Skin of body (tissue), 2 donors: ENCODE results near the gene RASGEF1C. TPM values are rescaled to one million over a fixed set of nuclear protein-coding genes. Genes with fewer than 3 reads are reported as not detected.

Experiments used
- DNase-seq: peaks from one replicate; lab custom pipeline; 2025; lab: John Stamatoyannopoulos, UW
- total RNA-seq: library from RNA; depleted of rRNA; stranded (reverse); fragments of >200 nt; gene quantifications from one replicate; pipeline ENCODE4 v1.2.3, GENCODE V29; 2014

The RASGEF1C gene
- total RNA-seq, 1 donor from 2014 or later, result 0.79 TPM

GRCh38 chr5:180120237-180121101 is 88.5 kb downstream of the RASGEF1C start:
- no peak for DNase-seq

- no peak for DNase-seq
Observed at GRCh38 chr5:180119903-180120236, 89.1 kb downstream of the RASGEF1C start.

GRCh38 chr5:180119031-180119902 is 89.7 kb downstream of the RASGEF1C start:
- DNase-seq, result no peak

GRCh38 chr5:180118391-180118791 is 90.6 kb downstream of the RASGEF1C start:
- DNase-seq, result no peak

DNA sequence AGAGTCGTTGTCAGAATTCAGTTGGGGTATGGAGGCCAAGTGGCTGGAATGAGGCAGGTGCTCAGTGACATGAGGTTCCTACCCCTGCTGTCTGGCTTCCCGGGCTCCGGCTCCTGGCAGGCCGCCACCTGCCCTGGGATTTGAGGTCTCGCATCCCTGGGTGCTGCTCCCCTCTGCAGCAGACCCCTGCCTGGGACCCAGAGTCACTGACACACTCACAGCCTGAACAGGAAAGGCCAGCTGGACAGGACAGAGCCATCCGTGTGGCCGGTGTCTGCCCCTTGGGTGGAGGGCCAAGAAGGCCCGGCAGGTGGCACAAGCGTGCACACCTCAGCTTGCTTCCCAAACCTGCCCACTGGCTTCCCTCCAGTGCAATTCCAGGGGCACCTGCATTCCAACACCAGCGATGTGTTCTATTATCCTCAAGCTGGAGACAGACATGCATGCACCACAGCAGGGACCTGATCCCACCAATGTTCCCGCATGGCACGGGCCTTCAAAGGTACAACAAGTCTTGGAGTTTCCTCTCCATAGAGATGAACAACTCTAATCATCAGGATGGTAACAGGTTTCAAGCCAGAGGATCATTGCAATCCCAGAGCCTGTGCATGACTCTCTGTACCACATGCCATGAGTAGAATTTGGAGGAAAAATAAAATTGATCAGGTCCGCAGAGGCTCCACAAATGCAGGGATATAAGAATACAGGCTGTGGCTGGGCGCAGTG is 91.8 kb downstream of the RASGEF1C start:
- no peak for DNase-seq

GRCh38 chr5:180116077-180116999 is 92.7 kb downstream of the RASGEF1C start:
- no peak for DNase-seq

GRCh38 chr5:180115326-180116076 is 93.5 kb downstream of the RASGEF1C start:
- no peak for DNase-seq

DNA sequence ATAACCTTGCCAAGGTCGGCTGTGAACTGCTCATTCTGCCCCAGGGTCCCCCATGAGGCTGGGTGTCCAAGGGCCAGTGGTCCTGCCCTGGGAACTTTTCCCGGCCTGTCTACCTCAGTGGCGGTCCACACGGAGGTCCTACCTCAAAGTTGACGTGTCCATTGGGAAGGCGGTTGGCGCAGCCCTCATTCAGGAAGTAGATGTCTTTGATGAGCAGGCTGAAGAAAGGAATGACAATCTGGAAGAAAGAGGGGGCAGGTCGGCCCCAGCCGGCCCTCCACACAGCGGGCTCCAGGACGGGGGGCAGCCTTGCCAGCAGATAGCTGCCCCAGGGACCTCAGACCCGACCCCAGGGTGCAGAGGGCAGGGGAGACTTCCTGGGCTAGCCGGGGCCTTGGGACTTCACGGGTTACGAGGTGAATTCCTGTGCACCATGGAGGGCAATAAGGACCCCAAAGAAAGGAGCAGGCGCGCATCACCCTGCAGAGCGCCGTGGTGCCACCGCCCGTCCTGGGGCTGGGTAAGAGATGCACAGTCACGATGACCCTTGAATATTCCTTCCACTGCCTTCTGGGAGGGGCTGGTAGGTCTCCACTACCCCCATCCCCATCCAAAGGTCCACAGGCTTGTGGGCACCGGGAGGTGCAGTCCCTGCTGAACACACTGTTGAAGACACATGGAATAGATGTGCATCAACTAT is 94.6 kb downstream of the RASGEF1C start:
- no peak for DNase-seq

GRCh38 chr5:180113660-180114303 is 95.2 kb downstream of the RASGEF1C start:
- no peak for DNase-seq

DNA sequence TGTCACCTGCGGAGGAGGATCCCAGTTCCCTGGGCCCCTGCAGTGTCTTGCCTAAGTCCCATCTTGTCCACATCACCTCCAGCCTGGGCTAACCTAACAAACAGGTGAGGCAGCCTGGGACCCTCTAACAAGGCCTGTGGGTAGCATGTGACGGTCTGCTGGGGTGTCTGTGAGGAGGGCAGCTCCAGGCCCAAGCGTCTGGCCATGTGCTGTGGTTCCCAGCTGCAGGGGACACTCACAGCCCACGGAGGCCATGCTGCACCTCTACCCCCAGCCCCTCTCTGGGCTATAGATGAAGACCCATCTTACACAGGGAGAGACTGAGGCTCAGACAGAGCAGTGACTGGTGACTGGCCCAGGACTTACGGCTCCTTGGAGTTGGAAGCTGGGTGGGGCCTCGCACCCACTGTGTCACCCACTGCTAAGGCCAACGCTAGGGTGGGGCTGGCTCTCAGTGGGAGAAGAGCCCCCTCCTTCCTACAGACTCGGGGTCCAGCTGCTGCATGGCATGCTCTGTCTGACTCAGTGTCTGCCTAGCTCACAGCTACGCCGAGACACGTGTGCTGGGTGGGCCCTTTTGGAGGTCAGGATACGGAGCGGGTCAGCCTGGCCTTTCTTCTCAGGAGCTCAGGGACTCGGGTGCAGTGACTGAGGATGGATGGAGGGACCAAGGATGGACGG is 96.7 kb downstream of the RASGEF1C start:
- no peak for DNase-seq

DNA sequence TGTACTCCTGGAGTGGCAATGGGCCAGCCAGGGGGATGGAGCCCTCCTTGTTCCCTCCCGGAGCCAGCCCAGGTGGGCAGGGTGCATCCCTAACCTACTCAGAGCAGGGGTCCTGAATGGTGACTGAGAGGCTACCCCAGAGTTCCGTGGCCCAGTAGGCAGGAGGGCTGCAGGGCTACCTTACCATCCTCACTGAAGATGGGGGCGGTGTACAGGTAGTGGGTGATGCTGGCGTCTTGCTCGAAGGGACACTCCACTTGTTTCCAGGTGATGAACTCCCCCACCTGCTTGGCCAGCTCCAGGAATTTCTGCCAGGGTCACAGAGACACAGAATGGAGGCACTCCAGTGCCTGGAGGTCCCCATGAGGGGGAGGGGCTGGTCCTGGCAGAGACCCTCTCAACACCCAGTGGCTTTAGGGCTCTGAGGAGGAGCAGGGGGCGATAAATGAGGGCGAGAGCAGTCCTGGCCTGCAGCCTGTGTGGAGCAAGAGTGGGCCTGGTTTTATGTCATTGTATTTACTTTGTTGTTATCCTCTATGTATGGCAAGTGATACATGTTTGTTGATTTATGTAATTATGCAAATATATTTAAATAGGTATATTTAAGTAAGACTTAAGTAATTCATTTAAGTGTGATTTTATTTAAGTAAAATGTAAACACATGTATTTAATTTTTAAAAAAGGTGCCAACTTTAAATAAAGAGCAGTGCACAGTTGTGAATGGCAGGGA is 97.6 kb downstream of the RASGEF1C start:
- DNase-seq, result no peak

DNA sequence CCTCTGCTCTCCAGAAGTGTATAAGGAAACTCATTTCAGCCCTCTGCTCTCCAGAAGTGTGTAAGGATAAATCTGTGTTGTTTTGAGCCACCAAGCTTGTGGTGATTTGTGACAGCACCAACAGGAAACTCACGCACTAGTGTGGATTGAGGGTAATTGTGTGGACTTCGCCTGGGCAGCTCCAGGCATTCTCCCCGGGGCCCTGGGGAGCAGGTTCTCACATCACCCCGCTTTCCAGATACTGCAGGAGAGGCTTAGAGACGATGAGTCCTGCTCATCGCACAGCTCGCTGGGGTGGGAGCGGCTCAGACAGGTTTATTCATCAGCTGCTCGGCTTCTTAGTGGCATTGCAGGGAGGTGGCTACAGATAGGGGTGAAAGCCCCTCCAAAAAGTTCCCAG is 99.1 kb downstream of the RASGEF1C start:
- no peak for DNase-seq

DNA sequence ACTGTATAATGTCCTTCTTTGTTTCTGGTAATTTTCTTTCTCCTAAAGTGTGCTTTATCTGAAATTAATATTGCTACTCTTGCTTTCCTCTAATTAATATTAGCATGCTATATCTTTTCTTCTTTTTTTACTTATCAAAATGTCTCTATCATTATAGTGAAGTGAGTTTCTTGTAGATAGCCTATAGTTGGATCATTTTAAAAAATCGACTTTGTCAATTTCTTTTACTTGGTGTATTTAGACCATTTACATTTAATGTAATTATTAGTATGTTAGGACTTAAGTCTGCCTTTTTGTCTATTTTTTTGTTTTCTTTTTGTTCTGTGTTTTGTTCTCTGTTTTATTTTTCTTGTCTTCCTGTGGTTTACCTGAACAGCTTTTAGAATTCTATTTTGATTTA is 102.0 kb downstream of the RASGEF1C start:
- no peak for DNase-seq

- no peak for DNase-seq
Observed at GRCh38 chr5:180105827-180106312, 103.1 kb downstream of the RASGEF1C start.

DNA sequence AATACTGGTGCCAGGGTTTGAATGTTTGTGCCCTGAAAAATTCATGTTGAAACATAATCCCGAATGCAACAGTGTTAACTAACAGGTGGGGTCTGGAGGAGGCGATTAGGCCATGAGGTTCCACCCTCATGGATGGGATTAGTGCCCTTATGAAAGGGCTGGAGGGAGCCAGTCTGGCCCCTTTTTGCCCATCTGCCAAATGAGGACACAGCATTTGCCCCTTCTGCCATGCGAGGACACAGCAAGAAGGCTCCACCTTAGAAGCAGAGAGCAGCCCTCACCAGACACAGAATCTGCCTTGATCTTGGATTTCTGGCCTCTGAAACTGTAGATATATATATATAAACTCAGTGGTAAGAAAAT is 104.9 kb downstream of the RASGEF1C start:
- no peak for DNase-seq

DNA sequence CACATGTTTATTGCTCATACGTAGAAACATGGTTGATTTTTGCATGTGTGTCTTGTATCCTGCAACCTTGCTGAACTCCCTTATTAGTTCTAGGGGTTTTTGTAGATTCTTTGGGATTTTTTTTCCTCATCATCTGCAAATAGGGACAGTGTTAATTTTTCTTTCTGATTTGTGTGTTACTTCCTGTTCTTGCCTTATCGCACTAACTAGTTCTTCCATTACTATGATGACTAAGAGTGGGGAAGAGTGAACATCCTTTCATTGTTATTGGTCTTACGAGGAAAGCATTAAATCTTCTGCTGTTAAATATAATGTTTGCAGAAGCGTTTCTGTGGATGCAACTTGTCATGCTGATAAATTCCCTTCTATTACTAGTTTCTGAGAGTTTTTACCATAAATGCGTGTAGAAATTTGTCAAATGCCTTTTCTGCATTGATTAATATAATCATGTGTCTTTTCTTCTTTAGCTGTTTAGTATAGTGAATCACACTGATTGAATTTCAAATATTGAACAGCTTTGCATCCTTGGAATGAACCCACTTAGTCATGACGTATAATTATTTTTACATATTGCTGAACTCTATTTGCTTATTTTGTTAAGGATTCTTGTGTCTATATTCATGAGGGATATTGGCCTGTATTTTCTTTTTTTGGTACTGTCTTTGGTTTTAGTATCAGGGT is 105.4 kb downstream of the RASGEF1C start:
- no peak for DNase-seq

DNA sequence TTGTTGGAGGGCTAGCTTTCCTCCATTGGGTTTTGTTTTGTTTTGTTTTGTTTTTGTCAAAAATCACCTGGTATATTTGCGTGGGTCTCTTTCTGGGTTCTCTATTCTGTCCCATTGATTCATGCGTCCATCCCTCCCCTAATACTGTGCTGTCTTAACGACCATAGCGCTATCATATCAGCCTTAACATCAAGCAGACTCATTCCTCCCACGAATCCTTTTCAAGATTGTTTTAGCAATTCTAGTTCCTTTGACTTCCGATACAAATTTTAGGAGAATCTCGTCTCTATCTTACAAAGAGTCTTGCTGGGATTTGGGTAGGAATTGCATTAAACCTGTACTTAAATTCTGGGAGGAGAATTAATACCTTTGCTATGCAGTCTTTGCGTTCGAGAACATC is 106.4 kb downstream of the RASGEF1C start:
- DNase-seq, result no peak
